ENCODE measurements around the gene TSHZ2.
"Not testable (repeated sequence)": the region's sequence is repeated elsewhere in the genome, so short reads cannot be mapped to it uniquely, and the experiment has no call there.

The TSHZ2 gene

DNA sequence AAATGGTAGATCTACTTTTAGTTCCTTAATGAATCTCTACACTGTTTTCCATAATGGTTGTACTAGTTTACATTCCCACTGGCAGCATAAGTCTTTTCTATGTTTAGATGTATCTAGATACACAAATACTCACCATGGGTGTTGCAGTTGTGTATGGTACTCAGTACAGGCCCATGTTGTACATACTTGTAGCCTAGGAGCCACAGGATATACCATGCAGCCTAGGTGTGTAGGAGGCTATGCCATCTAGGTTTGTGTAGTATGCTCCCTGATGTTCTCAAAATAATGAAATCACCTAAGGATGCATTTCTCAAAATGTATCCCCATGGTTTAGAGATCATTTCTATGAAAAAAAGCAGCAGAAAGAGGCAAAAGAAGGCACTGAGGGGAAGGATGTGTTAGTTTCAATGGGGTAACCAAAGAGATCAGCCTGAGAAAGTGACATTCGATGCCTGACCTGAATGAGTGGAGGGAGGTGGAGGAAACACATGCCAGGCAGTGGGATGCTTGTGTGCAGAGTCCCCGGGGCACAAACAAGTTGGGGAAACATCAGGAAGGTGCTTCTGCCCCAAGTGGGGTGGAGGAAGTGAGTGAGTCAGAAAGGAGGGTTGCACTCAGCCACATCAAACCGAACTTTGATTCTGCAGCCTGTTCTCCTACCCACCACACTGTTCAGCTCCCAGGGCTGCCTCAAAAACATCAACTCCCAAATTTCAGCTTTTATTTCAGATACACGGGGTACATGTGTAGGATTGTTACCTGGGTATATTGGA lies 430.3 kb downstream of the TSHZ2 start:
- DNase-seq: no peak

DNA sequence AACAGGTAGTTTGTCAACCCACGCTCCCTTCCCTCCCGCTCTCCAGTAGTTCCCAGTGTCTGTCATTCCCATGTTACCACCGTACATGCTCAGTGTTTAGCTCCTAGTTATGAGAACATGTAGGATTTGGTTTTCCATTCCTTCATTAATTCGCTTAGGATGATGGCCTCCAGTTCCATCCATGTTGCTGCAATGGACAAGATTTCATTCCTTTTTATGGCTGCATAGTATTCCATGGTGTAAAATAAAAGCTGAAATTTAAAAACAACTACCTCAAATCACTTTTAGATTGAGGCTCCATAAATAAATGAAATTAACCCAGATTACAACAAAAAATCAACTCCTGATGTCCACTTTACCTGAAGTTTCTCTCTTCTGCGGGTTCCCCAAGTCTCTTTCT lies 430.9 kb downstream of the TSHZ2 start:
- no peak for DNase-seq

DNA sequence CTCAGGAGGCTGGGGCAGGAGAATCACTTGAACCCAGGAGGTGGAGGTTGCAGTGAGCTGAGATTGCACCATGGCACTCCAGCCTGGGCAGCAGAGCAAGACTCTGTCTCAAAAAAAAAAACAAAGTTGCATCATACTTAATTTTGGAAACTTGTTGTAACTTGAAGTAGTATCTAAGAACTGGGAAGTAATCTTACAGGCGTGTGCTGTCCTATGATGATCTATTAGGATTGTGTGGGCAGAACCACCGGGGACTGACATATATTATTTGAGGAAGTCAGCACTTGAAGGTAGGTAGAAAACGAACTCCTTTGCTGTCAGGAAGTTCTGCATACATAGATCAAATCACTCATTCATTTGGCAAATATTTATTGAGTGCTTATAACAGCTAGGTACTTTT lies 433.0 kb downstream of the TSHZ2 start:
- no peak for DNase-seq

DNA sequence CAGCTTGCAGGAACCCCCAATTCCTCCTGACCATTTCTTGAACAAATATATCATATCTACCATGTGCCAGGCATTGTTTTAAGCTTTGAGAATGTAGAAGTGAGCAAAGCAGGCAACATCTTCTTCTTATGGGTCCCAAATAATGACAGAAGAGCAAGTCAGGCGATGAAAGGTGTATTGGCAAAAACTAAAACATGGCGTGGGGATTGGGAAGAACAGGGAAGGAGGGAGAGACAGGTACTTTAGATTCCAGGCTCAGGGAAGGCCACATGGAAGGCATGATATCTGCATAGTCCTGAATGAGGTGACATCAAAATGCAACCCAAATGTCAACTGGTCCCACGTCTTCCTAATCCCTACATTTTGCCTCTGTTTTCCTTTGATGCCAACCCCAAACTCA lies 434.4 kb downstream of the TSHZ2 start:
- DNase-seq: no peak

DNA sequence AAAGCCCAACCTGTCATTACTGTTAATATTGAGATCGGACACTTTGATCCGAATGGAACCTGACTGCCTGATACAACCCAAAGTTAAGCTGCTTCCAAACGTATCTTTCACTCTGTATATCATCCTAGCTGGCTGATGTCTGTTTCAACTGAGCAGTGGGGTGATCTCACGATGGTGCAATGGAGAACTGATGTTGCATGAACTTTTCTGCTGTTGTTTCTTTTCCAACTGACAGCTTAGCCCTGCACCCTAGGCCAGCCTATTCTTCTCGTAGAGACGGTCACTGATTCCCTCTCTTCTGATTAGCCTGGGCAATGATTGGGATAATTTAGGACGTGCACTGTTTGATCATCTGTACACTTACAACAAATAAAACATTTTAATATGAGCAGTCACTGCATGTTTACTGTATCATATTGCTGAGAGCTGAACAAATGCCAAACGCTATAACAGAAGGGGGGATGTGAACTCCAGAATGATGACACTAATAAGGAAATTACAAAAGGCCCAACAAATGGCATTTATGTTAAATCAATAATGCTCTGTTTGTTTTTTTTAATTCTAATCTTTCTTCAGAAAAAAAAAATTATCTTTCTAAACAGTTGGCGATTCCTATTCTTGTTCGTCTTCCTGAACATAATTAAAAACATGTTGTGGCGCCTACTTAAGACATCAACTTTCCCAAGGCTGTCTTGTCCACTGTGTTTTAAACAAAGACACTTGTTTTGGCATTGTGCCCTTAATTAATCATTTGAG lies 436.7 kb downstream of the TSHZ2 start:
- no peak for DNase-seq

DNA sequence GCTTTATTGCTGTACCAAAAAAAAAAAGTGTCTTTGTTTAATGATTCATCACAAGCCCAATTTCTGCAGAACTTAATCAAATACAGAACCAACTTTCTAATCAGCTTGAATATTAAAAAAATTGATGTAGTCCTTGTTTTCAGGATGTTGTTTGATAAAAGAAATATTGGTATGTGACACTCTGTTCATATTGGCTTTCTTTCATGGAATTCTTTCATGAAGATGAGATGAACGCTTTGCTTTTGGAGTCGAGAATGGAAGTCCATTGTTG lies 437.2 kb downstream of the TSHZ2 start:
- DNase-seq: no peak

DNA sequence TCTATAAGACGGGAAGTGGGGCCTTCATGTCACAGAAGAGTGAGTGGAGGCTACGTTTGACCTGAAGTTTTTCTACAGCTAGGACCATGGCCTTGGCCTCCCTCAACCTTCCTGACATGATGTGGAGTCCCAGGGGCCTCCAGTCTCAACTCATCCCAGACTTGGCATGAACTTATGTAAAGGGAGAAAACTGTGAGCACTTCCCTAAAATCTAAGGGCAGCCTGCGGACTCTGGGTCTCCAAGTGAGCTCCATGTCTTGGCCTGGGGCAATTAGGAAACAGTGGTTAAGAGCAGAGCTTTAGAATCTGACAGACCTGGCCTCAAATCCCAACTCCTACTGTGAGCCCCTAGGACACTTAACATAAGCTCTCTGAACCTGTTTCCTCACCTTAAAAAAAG lies 439.0 kb downstream of the TSHZ2 start:
- no peak for DNase-seq

DNA sequence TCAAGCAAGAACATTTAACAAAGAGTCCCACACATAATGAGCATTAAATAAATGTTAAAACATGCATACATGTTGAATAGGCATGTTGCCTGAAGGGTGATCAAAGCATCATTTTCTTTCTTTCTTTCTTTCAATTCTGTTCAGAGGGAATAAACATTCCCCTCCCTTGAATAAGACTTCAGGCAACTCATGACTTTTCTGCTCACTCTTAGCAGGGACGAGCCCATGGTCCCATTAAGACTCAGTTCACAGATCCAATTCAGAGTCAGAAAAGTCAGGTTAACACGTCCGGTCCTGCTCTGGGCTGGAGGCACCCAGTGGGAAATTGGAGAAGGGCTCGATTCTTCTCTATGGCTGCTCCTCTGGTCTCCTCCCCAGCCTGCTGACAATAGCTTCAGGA lies 439.7 kb downstream of the TSHZ2 start:
- DNase-seq: no peak

DNA sequence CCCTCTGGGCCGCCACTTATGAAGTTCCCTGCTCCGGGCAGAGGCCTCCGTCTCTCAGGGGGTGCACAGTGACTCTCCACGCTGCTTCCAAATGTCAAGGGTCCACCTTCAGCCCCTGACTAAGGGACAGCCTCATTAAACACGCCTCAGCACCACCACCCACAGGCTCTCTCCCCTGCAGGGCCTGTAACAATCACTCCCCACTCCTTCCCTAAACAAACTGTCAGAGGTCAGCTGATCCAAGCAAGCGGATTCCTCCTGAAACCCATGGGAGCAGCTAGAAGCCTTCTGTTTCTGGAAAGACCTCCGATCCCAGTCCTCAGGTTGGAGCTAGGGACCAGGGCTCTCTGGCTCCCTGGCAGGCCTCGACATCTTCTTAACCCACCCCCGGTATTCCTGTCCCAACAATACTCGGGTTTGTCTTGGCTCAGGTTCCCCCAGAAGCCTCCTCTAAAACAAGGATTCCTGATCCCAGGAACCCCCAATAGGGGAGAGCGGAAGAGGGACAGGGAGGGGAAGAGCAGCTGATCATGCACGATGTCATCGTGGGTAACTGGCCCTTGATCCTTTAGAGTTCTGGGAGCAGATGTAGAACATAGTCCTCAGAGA lies 440.5 kb downstream of the TSHZ2 start:
- no peak for DNase-seq

DNA sequence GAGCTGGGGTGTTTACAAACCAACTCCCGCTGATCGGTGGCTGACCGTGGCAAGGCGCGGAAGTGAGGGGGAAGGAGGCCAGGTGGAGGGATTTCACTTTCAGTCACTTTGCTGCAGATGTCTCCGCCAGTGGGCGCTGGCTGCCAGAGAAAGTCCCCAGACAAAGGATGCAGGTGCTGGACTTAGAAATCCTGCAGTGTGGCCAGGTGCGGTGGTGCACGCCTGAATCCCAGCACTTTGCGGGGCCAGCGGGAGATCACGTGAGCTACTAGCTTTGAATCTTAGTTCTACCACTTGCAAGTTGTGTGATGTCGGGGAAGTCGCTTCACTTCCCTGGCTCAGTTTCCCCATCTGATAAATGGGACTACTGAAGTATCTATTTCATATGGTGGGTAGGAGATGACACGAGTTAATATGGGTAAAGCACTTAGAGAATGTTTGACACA lies 441.1 kb downstream of the TSHZ2 start:
- DNase-seq: peak; percentile 67

DNA sequence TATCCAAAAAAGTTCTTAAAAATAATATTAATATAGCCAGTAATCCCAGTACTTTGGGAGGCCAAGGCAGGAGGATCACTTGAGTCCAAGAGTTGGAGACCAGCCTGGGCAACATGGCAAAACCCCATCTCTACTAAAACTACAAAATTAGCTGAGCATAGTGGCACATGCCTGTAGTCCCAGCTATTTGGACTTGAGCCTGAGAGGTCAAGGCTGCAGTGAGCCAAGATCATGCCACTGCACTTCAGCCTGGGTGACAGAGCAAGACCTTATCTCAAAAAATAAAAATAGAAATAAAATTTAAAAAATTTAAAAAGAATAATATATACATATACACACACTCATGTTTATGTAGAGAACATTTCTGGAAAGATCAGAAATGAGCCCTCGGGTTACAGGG lies 441.7 kb downstream of the TSHZ2 start:
- not testable (repeated sequence) for DNase-seq

DNA sequence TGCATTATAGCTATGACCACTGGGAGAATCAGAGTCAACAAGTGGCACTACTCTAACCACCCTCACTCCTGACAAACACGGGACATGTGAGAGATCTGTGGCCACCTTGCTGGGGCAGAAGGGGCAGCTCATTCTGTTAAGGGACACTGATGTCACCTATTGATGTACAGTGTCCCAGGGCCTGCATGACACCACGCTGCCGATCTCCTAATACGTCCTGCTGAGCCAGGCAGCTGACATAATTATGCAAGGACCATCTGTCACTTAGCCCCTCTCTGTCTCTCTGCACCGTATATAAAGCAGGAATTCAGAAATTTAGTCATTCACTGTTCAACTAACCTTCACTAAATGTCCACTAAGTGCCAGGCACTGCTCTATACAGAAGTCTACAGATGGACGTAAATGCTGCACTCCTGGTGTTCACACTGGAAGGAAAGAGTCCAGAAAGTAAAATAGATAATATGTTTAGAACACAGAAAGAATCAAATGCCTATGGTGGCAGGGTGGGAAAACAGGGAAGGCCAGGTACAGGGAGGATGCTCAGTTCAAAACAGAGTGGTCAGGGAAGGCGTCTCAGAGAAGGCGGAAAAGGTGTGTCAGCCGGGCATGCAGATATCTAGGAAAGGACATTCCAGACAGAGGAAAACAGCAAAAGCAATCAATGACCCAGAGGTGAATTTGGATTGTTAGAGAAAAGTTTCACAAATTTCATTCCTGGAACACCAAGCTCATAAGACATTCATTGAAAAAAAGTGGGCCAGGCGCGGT lies 447.7 kb downstream of the TSHZ2 start:
- no peak for DNase-seq

DNA sequence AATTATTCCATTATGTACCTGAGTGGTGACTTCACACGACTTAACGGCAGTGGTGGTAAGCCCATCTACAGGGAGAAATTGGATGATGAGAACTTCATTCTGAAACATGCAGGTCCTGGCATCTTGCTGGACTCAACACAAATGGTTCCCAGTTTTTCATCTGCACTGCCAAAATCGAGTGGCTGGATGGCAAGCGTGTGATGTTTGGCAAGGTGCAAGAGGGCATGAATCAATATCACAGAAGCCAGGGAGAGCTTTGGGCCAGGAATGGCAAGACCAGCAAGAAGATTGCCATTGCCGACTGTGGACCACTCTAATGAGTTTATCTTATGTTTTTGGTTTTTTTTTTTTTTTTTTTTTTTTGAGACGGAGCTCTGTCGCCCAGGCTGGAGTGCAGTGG lies 449.2 kb downstream of the TSHZ2 start:
- DNase-seq: no peak

DNA sequence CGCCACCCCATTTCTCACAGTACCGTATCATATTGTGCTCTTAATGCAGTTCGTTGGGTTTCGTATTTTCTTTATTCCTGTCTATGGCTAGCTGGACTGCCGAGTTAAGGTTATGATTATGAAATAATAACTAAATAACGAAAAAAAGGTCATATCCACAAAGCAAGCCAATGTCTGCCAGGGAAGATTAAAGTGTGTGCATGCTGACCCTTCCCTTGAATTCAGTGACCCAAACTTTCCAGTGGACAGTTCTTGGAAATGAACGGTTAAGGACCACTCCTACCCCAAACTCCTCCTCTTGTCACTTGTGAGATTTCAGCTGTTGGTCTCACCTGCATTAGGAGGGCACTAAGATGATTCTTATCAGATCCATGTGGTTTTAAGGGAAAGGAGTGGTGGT lies 449.9 kb downstream of the TSHZ2 start:
- DNase-seq: no peak

DNA sequence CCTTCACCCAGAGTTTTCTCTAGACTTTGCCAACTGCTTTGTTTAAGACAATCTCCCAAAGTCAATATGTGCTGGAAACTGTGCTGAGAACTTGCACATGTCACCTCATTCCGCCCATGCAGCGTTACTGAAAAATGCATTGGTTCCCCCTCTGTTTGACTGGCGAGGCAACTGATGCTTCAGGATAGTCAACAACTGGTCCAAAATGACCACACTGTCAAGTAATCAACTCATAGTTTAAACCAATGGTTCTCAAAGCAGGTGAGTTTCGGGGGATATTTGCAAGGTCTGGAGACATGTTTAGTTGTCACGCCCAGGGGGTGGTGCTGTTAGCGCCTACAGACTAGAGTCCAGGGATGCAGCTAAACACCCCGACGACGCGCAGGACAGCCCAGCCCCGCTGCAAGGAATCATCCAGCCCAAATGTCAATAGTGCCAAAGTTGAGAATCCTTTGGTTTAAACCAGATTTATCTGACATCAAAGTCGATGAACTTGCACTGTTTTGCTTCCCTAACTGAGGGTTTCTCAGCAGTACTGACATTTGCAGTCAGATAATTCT lies 451.5 kb downstream of the TSHZ2 start:
- DNase-seq: no peak

DNA sequence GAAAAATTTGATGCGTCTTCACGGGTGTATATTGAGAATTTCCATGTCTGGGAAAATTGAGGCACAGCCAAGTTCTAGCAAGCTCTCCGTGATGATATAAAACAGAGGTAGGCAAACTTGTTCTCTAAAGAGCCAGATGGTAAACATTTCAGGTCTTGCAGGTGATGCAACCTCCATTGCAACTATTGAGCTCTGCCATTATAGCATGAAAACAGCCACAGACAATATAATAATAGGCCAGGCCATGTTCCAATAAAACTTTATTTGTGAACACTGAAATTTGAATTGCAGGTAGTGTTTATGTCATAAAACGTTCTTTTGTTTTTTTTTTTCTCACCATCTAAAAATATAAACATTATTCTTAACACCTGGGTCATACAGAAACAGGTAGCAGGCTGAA lies 453.3 kb downstream of the TSHZ2 start:
- DNase-seq: no peak

DNA sequence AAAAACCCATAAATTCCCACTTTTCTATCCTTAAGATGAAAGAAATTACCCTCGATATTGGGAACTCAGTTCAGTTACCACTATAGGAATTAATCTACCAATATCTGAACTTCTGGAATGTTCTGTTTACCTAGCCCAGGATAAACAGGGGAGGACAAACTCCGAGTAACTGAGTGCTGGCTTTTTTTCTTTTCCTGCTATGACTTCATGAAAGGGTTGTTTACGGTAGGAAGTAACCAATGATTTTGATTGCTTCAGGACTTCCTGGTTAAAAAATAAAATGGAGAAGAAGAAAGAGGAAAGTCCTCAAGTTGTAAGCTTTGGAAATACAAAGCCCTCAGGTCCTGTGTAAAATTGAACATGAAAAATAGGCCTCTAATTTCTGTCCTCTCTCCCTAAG lies 453.8 kb downstream of the TSHZ2 start:
- DNase-seq: no peak

DNA sequence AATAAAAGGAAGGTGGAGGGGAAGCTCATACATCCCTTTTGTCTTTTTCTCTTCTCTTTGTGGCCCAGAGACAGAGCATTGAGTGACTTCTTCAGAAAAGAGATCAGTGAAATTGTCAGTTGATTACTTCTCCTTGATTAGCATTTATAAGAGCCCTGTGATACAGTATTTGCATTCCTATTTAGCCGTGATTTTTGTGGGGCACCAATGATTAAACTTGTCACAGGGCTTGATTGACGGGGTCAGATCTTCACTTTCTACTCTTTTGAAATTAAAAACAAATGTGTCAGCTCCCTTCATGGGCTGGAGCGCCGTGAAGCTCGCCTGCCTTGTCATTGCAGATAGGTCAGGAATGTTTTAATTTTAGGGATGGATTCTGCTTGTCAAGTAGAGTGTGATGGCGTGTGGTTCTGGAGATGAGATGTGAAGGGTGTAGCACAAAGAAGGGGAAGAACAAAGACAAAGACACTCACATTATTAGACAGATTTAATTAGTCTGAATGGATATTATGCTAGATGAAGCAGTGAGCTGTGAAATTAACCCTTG lies 454.7 kb downstream of the TSHZ2 start:
- no peak for DNase-seq

DNA sequence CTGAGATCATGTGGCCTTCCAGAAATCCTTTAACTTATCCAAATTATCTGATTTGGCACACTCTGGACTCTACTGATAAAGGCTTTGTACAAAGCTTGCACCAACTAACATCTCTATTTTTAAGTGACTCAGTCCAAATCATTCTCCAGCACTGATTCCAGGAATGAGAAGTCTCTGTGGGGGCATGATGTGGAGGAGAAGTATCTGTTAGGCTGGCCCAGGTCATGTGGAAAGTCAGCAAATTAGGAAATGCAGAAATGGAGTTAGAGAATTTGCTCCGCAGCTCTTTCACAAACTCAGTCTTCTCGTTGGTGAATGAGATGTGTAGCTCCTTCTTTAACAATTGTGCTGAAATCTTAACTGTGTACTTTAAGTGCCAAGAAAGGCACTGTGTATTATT lies 455.8 kb downstream of the TSHZ2 start:
- DNase-seq: no peak

DNA sequence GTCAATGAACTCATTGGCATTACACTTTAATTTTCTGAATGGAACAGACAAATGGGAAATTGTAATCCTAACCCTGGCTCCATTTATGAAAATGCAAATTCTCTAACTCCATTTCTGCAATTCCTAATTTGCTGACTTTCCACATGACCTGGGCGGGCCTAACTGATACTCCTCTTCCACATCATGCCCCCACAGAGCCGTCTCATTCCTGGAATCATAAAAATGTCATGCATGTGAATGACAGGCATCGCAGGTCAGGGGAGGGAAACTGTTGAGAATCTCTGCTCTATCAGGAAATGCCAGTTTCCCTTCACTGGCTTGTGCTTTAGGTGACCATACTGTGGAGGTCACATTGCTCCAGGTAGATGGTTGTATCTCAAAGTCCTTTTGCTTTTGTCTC lies 456.4 kb downstream of the TSHZ2 start:
- DNase-seq: no peak

DNA sequence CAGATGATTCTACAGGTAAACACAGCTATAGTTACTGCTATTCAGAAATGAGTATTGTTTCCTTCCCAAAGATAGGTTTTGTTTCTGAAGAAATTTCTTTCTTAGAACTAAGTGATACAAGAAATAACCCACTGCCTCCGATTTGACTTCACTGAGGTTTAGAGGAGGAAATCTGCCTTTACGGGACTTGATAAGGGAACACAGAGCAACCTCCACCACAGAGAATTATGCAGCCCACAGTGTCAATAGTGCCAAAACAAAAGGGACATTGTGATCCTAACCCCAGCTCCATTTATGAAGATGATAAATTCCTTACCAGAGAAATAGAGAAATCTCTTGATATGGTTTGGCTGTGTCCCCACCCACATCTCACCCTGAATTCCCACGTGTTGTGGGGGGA lies 456.8 kb downstream of the TSHZ2 start:
- DNase-seq: no peak

DNA sequence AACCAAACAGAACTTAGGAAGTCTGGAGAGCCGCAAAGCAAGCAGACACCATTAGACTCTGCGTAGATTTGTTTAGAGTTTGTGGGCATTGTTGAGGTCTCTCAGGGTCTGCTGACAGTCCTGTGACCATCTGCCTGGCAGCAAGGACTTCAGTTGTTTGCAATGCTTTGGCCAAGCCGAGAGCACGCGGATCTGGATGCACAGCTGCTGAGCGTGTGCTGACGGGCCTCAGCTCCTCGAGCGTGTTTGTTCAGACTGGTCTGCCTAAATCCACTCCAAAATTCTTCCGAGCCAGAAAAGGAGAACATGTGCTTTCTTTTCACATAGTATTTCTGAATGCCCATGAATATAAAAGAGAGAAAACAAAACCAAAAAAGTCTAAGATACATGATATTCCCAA lies 462.5 kb downstream of the TSHZ2 start:
- DNase-seq: peak; percentile 76

DNA sequence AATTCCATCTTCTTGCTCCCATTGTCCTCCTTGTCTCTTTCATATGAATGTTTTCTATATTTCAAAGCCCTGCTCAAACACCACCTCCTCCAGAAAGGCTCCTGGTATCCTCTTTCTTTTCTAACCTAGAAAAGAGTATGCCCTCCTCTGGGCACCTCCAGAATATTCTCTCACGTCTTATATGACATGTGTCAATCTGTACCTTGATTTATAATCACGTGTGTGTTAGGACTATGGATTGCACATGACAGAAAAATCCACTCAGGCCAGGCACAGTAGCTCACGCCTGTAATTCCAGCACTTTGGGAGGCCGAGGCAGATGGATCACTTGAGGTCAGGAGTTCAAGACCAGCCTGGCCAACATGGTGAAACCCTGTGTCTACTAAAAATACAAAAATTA lies 464.8 kb downstream of the TSHZ2 start:
- not testable (repeated sequence) for DNase-seq

Data from SHP77 treated with DMSO at 0.1 percent for 48 hours (cell line).